Measurements from ENCODE around the gene ARRDC4.

ARRDC4 gene

GRCh38 chr15:97960364-97961066, at the start of gene ARRDC4:
ARRDC4 (plus strand) TSS chr15:97960703; CDS start chr15:97960862, 159 bp downstream.
- peak; percentile 100 for DNase-seq (ENCODE audit: low spot score)

- DNase-seq (ENCODE audit: low spot score): no peak
These were observed 45.8 kb upstream of the ARRDC4 start for GRCh38 chr15:97914711-97915110.

- no peak for DNase-seq (ENCODE audit: low spot score)
These were observed 45.2 kb upstream of the ARRDC4 start for GRCh38 chr15:97915261-97915660.

GRCh38 chr15:97921296-97921865, 39.1 kb upstream of the ARRDC4 start:
- DNase-seq (ENCODE audit: low spot score): no peak

- DNase-seq (ENCODE audit: low spot score): no peak
These were observed 30.9 kb upstream of the ARRDC4 start for GRCh38 chr15:97929456-97930229.

GRCh38 chr15:97930230-97930629, 30.3 kb upstream of the ARRDC4 start:
- no peak for DNase-seq (ENCODE audit: low spot score)

GRCh38 chr15:97931314-97931713, 29.2 kb upstream of the ARRDC4 start:
- no peak for DNase-seq (ENCODE audit: low spot score)

GRCh38 chr15:97933589-97933988, 26.9 kb upstream of the ARRDC4 start:
- DNase-seq (ENCODE audit: low spot score): no peak

- no peak for DNase-seq (ENCODE audit: low spot score)
These were observed 19.5 kb upstream of the ARRDC4 start for GRCh38 chr15:97940993-97941392.

- DNase-seq (ENCODE audit: low spot score): no peak
These were observed 18.9 kb upstream of the ARRDC4 start for GRCh38 chr15:97941572-97941971.

GRCh38 chr15:97944724-97945123, 15.8 kb upstream of the ARRDC4 start:
- DNase-seq (ENCODE audit: low spot score): no peak

GRCh38 chr15:97947465-97948260, 12.8 kb upstream of the ARRDC4 start:
- DNase-seq (ENCODE audit: low spot score): peak; percentile 46

- DNase-seq (ENCODE audit: low spot score): no peak
These were observed 7.2 kb upstream of the ARRDC4 start for GRCh38 chr15:97953254-97953653.

- no peak for DNase-seq (ENCODE audit: low spot score)
These were observed 6.8 kb upstream of the ARRDC4 start for GRCh38 chr15:97953748-97954147.

GRCh38 chr15:97955035-97955434, 5.5 kb upstream of the ARRDC4 start:
- no peak for DNase-seq (ENCODE audit: low spot score)

GRCh38 chr15:97955529-97955928, 5.0 kb upstream of the ARRDC4 start:
- DNase-seq (ENCODE audit: low spot score): no peak

- no peak for DNase-seq (ENCODE audit: low spot score)
These were observed 659 bp upstream of the ARRDC4 start for GRCh38 chr15:97959724-97960363.

GRCh38 chr15:97961067-97961954, 808 bp downstream of the ARRDC4 start:
- DNase-seq (ENCODE audit: low spot score): peak; percentile 49

GRCh38 chr15:97962263-97962662, 1.8 kb downstream of the ARRDC4 start:
- DNase-seq (ENCODE audit: low spot score): no peak

GRCh38 chr15:97963779-97964178, 3.3 kb downstream of the ARRDC4 start:
- peak; percentile 65 for DNase-seq (ENCODE audit: low spot score)

- no peak for DNase-seq (ENCODE audit: low spot score)
These were observed 5.7 kb downstream of the ARRDC4 start for GRCh38 chr15:97966246-97966645.

Measured in kidney tubule cell (primary cell).